ENCODE results near the gene KIRREL1.

The KIRREL1 gene

DNA sequence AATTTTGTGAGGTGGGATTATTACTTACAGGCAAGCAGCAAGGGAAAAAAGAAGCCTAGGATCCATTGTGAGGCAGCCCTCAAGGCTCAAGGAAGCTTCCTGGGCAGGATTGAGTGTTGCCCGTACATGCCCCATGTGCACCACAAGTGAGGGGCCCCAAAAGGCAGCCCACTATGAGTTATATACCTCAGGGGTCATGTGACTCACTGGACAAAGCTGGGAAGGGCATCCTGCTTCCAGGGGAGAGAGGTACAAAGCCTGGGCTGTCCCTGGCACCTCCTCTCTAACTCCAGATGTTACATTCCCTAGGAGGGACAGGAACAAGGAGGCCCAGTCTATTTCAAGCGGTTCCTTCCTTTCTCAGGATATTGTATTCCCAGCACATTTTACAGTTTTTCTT, 153.3 kb downstream of the KIRREL1 start:
- no peak for DNase-seq (ENCODE audit: low read depth in 2 of 2)

- DNase-seq (ENCODE audit: low read depth in 2 of 2) = no peak
Observed at GRCh38 chr1:158147401-158147800, 154.0 kb downstream of the KIRREL1 start.

DNA sequence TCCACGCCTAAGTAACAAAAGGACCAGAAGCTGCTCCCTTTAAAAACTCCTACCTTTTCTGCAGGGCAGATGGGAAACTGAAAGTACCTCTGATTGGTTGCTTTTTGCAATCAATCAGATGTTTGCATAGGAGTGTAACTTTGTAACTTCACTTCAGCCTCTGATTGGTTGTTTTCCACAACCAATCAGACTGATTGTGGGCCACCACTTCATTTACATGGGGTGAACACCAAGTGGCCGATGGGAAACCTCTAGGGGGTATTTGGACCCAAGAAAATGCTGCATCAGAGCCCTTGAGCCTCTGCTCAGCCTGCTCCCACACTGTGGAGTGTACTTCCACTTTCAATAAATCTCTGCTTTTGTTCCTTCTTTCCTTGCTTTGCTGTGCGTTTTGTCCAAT, 154.4 kb downstream of the KIRREL1 start:
- DNase-seq (ENCODE audit: low read depth in 2 of 2) = no peak

DNA sequence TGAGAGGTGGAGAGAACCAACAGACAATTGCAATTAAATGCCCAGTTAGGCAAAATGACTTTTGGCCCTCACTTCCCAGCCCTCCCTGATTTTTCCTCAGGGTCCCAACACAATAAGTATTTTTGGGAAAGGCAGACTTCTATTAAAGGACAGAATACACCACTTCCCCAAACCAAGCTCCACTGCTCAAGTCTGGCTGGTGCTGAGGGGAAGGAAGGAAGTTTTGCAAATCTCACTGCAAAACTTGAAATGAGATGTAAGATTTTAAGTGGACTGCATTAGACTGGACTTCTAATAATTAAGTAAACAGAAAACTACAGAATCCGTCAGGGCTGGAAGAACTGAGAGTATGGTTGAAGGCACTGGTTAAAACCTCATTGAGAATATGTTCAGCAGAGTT, 155.0 kb downstream of the KIRREL1 start:
- DNase-seq (ENCODE audit: low read depth in 2 of 2) = no peak

- DNase-seq (ENCODE audit: low read depth in 2 of 2) = no peak
Observed at GRCh38 chr1:158149175-158149574, 155.7 kb downstream of the KIRREL1 start.

Data from stimulated activated CD4-positive, alpha-beta T cell treated with anti-CD3 and anti-CD28 coated beads, Interleukin-12 subunit alpha, Interleukin-12 subunit beta, amount 100 ng/mL, for 24 hours (primary cell).